BE2C (cell line): ENCODE measurements around the gene PGAP1.

ENCODE experiments used
- DNase-seq: peaks from one replicate; pipeline ENCODE4 v3.0.0-alpha.2; 2020
- H3K27me3 ChIP-seq: fragments of 250-450 bp; sonication (Bioruptor Pico); 2 replicates; pipeline ENCODE4 v1.5.1; 2020; ENCODE audit warnings: mild to moderate bottlenecking
- H3K36me3 ChIP-seq: fragments of 250-450 bp; sonication (Bioruptor Pico); 2 replicates; pipeline ENCODE4 v1.5.1; 2020; ENCODE audit warnings: mild to moderate bottlenecking
- H3K4me1 ChIP-seq: fragments of 250-450 bp; sonication (Bioruptor Pico); 2 replicates; pipeline ENCODE4 v1.5.1; 2020
- H3K4me3 ChIP-seq: 2 replicates; pipeline ENCODE4 v1.5.1; 2011; ENCODE audit warnings: low read depth, low read length
- H3K9me3 ChIP-seq: fragments of 250-450 bp; sonication (Bioruptor Pico); 2 replicates; pipeline ENCODE4 v1.5.1; 2020
- CTCF ChIP-seq: IDR thresholded peaks from 2 replicates; pipeline ENCODE4 v1.5.1; 2012; ENCODE audit warnings: mild to moderate bottlenecking, low read depth, low read length

The PGAP1 gene

DNA sequence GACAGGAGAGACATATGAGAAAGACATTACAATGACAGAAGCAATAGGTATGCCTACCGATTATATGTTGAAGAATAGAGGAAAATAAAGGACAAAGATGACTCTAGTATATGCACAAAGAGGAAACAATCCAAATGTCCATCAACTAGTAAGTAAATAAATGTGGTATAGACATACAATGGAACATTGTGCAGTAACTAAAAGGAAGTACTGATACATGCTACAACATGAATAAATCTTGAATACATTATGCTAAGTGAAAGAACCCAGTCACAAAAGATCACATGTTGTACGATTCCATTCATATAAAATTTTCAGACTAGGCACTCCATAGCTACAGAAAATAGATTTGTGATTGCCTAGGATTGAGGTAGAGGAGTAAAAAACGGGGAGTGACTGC lies 28.5 kb upstream of the PGAP1 start:
- no peaks in the 10 kb centered on the region for H3K27me3 ChIP-seq
- no peaks in the 10 kb centered on the region for H3K36me3 ChIP-seq
- no peak for DNase-seq
- TF ChIP-seq CTCF: no peak
- no peaks in the 10 kb centered on the region for H3K4me1 ChIP-seq
- H3K4me3 ChIP-seq: no peak overlapping the region
- no peaks in the 10 kb centered on the region for H3K9me3 ChIP-seq

- Histone ChIP-seq H3K9me3 (no peaks in the 10 kb centered on the region), H3K36me3 (no peaks in the 10 kb centered on the region), H3K27me3 (no peaks in the 10 kb centered on the region), H3K4me1 (no peaks in the 10 kb centered on the region), H3K4me3 (no peak overlapping the region)
- TF ChIP-seq CTCF: no peak
- no peak for DNase-seq
Measured at GRCh38 chr2:196954001-196954400, 27.5 kb upstream of the PGAP1 start.

- Histone ChIP-seq H3K4me3 (no peak overlapping the region), H3K4me1 (no peaks in the 10 kb centered on the region), H3K36me3 (no peaks in the 10 kb centered on the region), H3K27me3 (no peaks in the 10 kb centered on the region), H3K9me3 (no peaks in the 10 kb centered on the region)
- no peak for TF ChIP-seq CTCF
- DNase-seq: no peak
Measured at GRCh38 chr2:196952936-196953335, 26.4 kb upstream of the PGAP1 start.

GRCh38 chr2:196951973-196952372 lies 25.5 kb upstream of the PGAP1 start:
- Histone ChIP-seq H3K36me3 (no peaks in the 10 kb centered on the region), H3K9me3 (no peaks in the 10 kb centered on the region), H3K4me3 (no peak overlapping the region), H3K4me1 (no peaks in the 10 kb centered on the region), H3K27me3 (no peaks in the 10 kb centered on the region)
- no peak for TF ChIP-seq CTCF
- DNase-seq: no peak

- Histone ChIP-seq H3K27me3 (no peaks in the 10 kb centered on the region), H3K36me3 (no peaks in the 10 kb centered on the region), H3K4me1 (no peaks in the 10 kb centered on the region), H3K9me3 (no peaks in the 10 kb centered on the region), H3K4me3 (no peak overlapping the region)
- DNase-seq: no peak
- no peak for TF ChIP-seq CTCF
Measured at GRCh38 chr2:196949116-196949515, 22.6 kb upstream of the PGAP1 start.

DNA sequence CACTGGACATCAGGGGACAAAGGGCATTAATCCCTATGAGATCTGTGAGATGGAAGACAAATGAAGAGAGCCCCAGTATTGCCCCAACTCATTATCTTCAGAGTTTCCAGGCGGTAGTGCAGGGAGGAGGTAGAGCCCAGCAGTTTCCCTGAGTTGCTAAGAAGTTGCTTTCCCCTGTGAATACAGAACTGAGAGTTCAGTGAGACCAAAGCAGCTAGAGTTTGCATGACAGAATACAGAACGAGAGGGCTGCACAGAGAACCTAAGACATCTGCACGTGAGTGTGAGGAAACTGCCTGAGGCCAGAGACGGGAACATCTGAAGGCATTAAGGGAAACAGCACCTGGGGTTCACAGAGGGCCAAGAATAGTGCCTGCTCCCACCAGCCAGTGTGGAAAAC lies 18.1 kb upstream of the PGAP1 start:
- H3K4me1 ChIP-seq: no peaks in the 10 kb centered on the region
- no peak for TF ChIP-seq CTCF
- no peak for DNase-seq
- H3K36me3 ChIP-seq: no peaks in the 10 kb centered on the region
- H3K4me3 ChIP-seq: no peak overlapping the region
- H3K27me3 ChIP-seq: no peaks in the 10 kb centered on the region
- H3K9me3 ChIP-seq: no peaks in the 10 kb centered on the region
